HFFc6 (cell line): ENCODE measurements around the gene ECI2. TPM values are rescaled to one million over a fixed set of nuclear protein-coding genes. Genes with fewer than 3 reads are reported as not detected.
A peak's percentile ranks its signal among the peaks of the same experiment; 100 is the strongest.

Source experiments
- DNase-seq: peaks from one replicate; pipeline ENCODE4 v3.0.0-alpha.2; 2018
- H3K27ac Mint-ChIP-seq: 2 replicates; pipeline ENCODE4 v1.8.0; 2020; ENCODE audit warnings: mild to moderate bottlenecking, mixed read lengths
- H3K27me3 Mint-ChIP-seq: 2 replicates; pipeline ENCODE4 v1.8.0; 2021; ENCODE audit warnings: mild to moderate bottlenecking, moderate library complexity, mixed read lengths; ENCODE audit not compliant: insufficient read depth
- H3K36me3 Mint-ChIP-seq: 2 replicates; pipeline ENCODE4 v1.8.0; 2021; ENCODE audit warnings: low read depth, mixed read lengths
- H3K4me1 Mint-ChIP-seq: 2 replicates; pipeline ENCODE4 v1.8.0; 2020; ENCODE audit warnings: low read depth, mixed read lengths
- H3K4me3 Mint-ChIP-seq: 2 replicates; pipeline ENCODE4 v1.8.0; 2020; ENCODE audit warnings: mild to moderate bottlenecking, moderate library complexity, mixed read lengths
- H3K9me3 Mint-ChIP-seq: 2 replicates; pipeline ENCODE4 v1.8.0; 2020; ENCODE audit warnings: mild to moderate bottlenecking, mixed read lengths
- CTCF ChIP-seq: fragments of 200-600 bp; sonication (generic); IDR thresholded peaks from 2 replicates; pipeline ENCODE4 v1.5.0; 2021; ENCODE audit warnings: antibody characterized with exemption, mild to moderate bottlenecking
- total RNA-seq, 6 experiments: library from RNA; stranded (reverse); fragmentation: NEBNext Ultra II Directional; extraction: Animal tissue kit (Norgen Biotek cat#: 25700); gene quantifications; 2 replicates in 1 of 6; 3 replicates in 5 of 6; pipeline ENCODE4 v1.2.3, GENCODE V29; 2021

Gene ECI2
- total RNA-seq, 6 experiments from 2014 or later = 84.1 to 107 (median 102) TPM

DNA sequence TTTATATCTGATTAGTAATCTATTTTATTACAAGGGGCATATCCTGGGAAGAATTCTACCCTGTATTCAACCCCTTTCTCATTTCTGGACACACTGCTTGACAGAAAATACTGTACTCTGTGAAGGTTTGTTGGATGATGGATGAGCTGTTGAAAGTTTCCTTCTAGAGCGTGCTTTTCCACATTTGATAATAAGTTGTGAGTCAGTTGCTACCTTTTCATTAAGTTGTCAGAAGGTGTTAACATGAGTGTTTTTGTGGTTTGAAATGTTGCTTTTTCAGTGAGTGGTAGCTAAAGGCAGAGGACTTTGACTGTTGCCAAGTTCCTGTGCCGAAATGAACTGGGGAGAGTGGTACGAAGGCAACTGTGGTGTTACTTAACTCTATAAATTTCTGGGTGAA lies 3.9 kb upstream of the ECI2 start:
- H3K4me3 Mint-ChIP-seq = no peak overlapping the region
- TF ChIP-seq CTCF = no peak
- no peak overlapping the region for H3K27ac Mint-ChIP-seq
- H3K27me3 Mint-ChIP-seq = no peaks in the 10 kb centered on the region
- DNase-seq = no peak
- H3K4me1 Mint-ChIP-seq = peaks cover 9% of the 10 kb centered on the region
- no peaks in the 10 kb centered on the region for H3K9me3 Mint-ChIP-seq
- no peaks in the 10 kb centered on the region for H3K36me3 Mint-ChIP-seq

- Mint-ChIP-seq H3K36me3 (peaks cover 5% of the 10 kb centered on the region), H3K9me3 (no peaks in the 10 kb centered on the region)
These were observed 2.8 kb upstream of the ECI2 start for GRCh38 chr6:4138186-4138585.

GRCh38 chr6:4136354-4136831 lies 1.0 kb upstream of the ECI2 start:
- Mint-ChIP-seq H3K9me3 (no peaks in the 10 kb centered on the region), H3K4me3 (peak overlapping the region; percentile 90), H3K27me3 (no peaks in the 10 kb centered on the region), H3K36me3 (peaks cover 20% of the 10 kb centered on the region), H3K27ac (peak overlapping the region; percentile 86), H3K4me1 (peaks cover 26% of the 10 kb centered on the region)
- no peak for TF ChIP-seq CTCF
- DNase-seq = no peak

More at GRCh38 chr6:4138186-4138585, 2.8 kb upstream of the ECI2 start:
- no peak for TF ChIP-seq CTCF
- DNase-seq = no peak
- H3K27ac Mint-ChIP-seq = no peak overlapping the region
- no peaks in the 10 kb centered on the region for H3K27me3 Mint-ChIP-seq
- H3K4me1 Mint-ChIP-seq = peaks cover 20% of the 10 kb centered on the region
- H3K4me3 Mint-ChIP-seq = no peak overlapping the region

GRCh38 chr6:4135665-4136353 lies 434 bp upstream of the ECI2 start:
- H3K4me3 Mint-ChIP-seq = peak overlapping the region; percentile 90
- DNase-seq = peak; percentile 87
- peaks cover 26% of the 10 kb centered on the region for H3K4me1 Mint-ChIP-seq
- no peaks in the 10 kb centered on the region for H3K9me3 Mint-ChIP-seq
- no peaks in the 10 kb centered on the region for H3K27me3 Mint-ChIP-seq
- TF ChIP-seq CTCF = 0 out of 2 replicates have a peak, but pooled peaks have one; percentile 23
- peak overlapping the region; percentile 86 for H3K27ac Mint-ChIP-seq
- peaks cover 20% of the 10 kb centered on the region for H3K36me3 Mint-ChIP-seq

DNA sequence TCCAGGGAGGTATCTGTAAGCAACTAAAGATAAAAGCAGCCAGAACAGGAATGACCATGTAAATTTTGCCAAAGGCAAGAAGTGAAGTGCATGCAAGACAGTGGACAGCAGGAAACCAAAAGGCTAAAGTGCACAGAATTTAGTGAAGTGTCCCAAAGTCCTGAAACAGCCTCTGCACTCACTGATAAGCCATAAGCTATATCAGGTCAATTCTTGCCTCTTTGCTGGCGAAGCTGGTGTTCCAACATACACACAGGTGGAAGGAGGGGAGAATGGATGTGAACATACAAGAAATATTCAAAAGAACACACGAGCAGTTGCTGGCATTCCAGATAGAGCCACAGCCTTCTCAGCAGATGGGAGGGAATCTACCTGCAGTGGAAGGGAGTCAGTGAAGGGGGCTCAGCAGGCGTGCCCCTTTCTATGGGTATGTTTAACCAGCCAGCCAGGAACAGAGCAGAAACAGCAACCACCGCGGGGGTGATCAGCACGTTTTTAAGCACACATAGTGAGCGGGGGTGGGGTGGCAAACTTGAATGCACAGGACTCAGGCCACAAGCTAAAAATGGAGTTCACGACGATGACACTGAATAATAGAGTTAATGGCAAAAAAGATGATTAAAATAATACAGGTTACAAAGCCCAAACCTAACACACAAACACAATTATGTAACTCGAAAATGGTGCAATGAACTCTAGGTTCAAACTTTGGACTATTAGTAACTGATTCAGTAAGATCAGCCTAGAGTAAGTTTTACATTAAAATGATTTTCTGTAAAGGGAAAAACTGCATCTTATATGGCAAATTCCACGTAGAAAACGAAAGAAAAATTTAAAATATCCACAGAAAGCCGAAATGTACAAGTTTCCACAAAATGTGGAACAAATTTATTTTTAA lies 1.2 kb downstream of the ECI2 start:
- peak overlapping the region; percentile 90 for H3K27ac Mint-ChIP-seq
- H3K36me3 Mint-ChIP-seq = peaks cover 34% of the 10 kb centered on the region
- peak; percentile 11 for DNase-seq
- no peak for TF ChIP-seq CTCF
- peaks cover 40% of the 10 kb centered on the region for H3K4me1 Mint-ChIP-seq
- H3K9me3 Mint-ChIP-seq = no peaks in the 10 kb centered on the region
- H3K27me3 Mint-ChIP-seq = no peaks in the 10 kb centered on the region
- H3K4me3 Mint-ChIP-seq = peak overlapping the region; percentile 91
